NT2/D1 (cell line): Measurements from ENCODE around the gene DIP2C.

ENCODE experiments used
- SUZ12 ChIP-seq: IDR thresholded peaks from 2 replicates; pipeline ENCODE4 v1.6.1; 2011; ENCODE audit not compliant: insufficient read length, insufficient read depth; ENCODE audit errors: extremely low read depth
- YY1 ChIP-seq: IDR thresholded peaks from 2 replicates; pipeline ENCODE4 v1.6.1; 2011; ENCODE audit not compliant: insufficient read length, insufficient read depth
- ZNF274 ChIP-seq: IDR thresholded peaks from 2 replicates; pipeline ENCODE4 v1.6.1; 2011; ENCODE audit warnings: mild to moderate bottlenecking, low read depth, low read length

- TF ChIP-seq YY1, result no peak
- no peak for TF ChIP-seq ZNF274
- no peak for TF ChIP-seq SUZ12
Measured at GRCh38 chr10:546971-547590, 142.4 kb downstream of the DIP2C start.
